ENCODE measurements around the gene FICD. TPM values are rescaled to one million over a fixed set of nuclear protein-coding genes. Genes with fewer than 3 reads are reported as not detected.

Gene FICD
- total and polyA plus RNA-seq, 2 of the 13 experiments (the other 11 are each of a cell fraction or from before 2014, with no cell fraction given) = 0.99 to 3.0 TPM

DNA sequence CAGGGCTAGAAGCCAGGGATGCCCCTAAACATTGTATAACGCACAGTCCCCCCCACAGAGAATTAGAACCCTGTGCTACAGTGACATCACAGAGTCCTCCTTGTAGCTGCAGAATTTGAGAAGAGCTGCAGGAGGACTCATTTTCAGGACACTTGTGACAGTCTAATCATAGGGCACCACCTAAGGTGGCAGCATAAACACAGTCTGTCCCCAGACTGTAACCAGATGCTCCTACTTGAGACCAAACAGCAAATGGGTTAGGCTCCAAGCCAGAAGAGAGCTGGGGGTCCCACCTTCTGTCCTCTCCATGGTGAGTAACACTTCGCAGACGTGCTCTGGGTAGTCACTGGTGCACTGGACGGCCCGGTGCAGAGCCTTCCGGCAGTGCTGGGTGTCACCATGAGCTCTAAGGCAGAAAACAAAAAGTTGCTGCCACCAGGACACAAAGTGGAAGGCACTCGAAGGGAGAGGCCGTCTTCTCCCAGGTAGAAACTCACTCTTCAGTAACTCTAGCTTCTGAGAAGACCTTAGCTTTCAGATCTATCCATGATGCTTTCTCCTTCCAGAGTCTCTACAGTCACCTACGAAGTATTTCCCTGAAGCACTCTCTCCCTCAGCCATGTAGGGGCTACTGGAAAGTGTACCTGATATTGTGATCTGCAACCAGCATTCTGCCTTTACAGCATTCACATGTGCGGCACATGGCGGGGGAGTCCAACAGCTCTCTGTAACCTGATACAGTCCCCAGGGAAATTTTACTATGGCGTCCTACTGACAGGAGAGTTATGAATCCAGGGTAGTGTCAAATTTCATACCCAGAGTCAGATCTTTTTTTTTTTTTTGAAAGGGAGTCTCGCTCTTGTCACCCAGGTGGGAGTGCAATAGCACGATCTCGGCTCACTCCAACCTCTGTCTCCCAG lies 17.1 kb downstream of the FICD start:
- no peaks in the 10 kb centered on the region for H3K79me2 ChIP-seq (ENCODE audit: insufficient read depth, low read length)
- no peak overlapping the region for H3K4me3 ChIP-seq (replicated peaks in 1 of 3; ENCODE audit: insufficient read depth in 1 of 3, low read depth in 2 of 3, low read length in 3 of 3)
- DNase-seq (ENCODE audit: low spot score) (no peak), ATAC-seq (no peak), FAIRE-seq (no peak)
- no peak overlapping the region for H3K27ac ChIP-seq (ENCODE audit: extremely low read length, insufficient read depth, low read length)
- no peak overlapping the region for H3K9ac ChIP-seq (ENCODE audit: insufficient read depth, low read depth, low read length)
- no peaks in the 10 kb centered on the region for H3K27me3 ChIP-seq (ENCODE audit: control insufficient read depth in 1 of 2, insufficient read depth in 2 of 2, low read length in 2 of 2)
- no peaks in the 10 kb centered on the region for H3K4me1 ChIP-seq (ENCODE audit: insufficient read depth, low read length)
- in situ Hi-C loops (cut with HindIII; ENCODE audit: extremely low pct_ligation_motif_present, low pct_unique_long_range_greater_than_20kb) = no loop called here
- no peaks in the 10 kb centered on the region for H4K20me1 ChIP-seq (ENCODE audit: insufficient read depth, low read length)
- H2AFZ ChIP-seq (ENCODE audit: low read length) = no peak overlapping the region
- no TSS peak for BruUV-seq (replicated peaks)
- H3K36me3 ChIP-seq (replicated peaks in 1 of 2; ENCODE audit: control insufficient read depth in 1 of 2, insufficient read depth in 2 of 2, low read length in 2 of 2) = peaks cover 40 to 92% of the 10 kb centered on the region in 2 experiments
- 97% methylated on average over 14 of the region's 15 CpGs for WGBS (ENCODE audit: low lambda C conversion rate)
- no peaks in the 10 kb centered on the region for H3K9me3 ChIP-seq (ENCODE audit: low read length)
- ChIA-PET CTCF (ENCODE audit: low intra/inter-chr PET ratio, low total read pairs) (no interaction called here), POLR2A (no interaction called here)
- intact Hi-C loops (cut with micrococcal nuclease; ENCODE audit: unreplicated experiment) = loop anchor here (10.0 kb wide), 1 partner anchor 777 kb away; no protein-coding TSS in a partner anchor
- H3K4me2 ChIP-seq (ENCODE audit: low read depth, low read length) = no peak overlapping the region
- TF ChIP-seq, protein P1, sequence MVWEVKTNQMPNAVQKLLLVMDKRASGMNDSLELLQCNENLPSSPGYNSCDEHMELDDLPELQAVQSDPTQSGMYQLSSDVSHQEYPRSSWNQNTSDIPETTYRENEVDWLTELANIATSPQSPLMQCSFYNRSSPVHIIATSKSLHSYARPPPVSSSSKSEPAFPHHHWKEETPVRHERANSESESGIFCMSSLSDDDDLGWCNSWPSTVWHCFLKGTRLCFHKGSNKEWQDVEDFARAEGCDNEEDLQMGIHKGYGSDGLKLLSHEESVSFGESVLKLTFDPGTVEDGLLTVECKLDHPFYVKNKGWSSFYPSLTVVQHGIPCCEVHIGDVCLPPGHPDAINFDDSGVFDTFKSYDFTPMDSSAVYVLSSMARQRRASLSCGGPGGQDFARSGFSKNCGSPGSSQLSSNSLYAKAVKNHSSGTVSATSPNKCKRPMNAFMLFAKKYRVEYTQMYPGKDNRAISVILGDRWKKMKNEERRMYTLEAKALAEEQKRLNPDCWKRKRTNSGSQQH (CRISPR knock-in tag; IDR thresholded peaks at IDR 0.05; ENCODE audit: low read depth) = no peak
- TF ChIP-seq, protein P2, sequence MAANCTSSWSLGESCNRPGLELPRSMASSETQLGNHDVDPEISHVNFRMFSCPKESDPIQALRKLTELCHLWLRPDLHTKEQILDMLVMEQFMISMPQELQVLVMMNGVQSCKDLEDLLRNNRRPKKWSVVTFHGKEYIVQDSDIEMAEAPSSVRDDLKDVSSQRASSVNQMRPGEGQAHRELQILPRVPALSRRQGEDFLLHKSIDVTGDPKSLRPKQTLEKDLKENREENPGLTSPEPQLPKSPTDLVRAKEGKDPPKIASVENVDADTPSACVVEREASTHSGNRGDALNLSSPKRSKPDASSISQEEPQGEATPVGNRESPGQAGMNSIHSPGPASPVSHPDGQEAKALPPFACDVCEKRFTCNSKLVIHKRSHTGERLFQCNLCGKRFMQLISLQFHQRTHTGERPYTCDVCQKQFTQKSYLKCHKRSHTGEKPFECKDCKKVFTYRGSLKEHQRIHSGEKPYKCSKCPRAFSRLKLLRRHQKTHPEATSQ (CRISPR knock-in tag; IDR thresholded peaks at IDR 0.05; ENCODE audit: borderline replicate concordance) = no peak
- TF ChIP-seq SP1 (IDR thresholded peaks at IDR 0.05) = no peak
- no peak for TF ChIP-seq SP1 (CRISPR knock-in tag; IDR thresholded peaks at IDR 0.05)
- TF ChIP-seq ZNF3 (CRISPR knock-in tag; IDR thresholded peaks at IDR 0.05) = no peak
- no peak for TF ChIP-seq HNF4G (IDR thresholded peaks at IDR 0.05; ENCODE audit: borderline replicate concordance, low read depth, low read length)
- no peak for TF ChIP-seq HNF4G (CRISPR knock-in tag; IDR thresholded peaks at IDR 0.05; ENCODE audit: borderline replicate concordance, low read depth)
- TF ChIP-seq, protein P3, sequence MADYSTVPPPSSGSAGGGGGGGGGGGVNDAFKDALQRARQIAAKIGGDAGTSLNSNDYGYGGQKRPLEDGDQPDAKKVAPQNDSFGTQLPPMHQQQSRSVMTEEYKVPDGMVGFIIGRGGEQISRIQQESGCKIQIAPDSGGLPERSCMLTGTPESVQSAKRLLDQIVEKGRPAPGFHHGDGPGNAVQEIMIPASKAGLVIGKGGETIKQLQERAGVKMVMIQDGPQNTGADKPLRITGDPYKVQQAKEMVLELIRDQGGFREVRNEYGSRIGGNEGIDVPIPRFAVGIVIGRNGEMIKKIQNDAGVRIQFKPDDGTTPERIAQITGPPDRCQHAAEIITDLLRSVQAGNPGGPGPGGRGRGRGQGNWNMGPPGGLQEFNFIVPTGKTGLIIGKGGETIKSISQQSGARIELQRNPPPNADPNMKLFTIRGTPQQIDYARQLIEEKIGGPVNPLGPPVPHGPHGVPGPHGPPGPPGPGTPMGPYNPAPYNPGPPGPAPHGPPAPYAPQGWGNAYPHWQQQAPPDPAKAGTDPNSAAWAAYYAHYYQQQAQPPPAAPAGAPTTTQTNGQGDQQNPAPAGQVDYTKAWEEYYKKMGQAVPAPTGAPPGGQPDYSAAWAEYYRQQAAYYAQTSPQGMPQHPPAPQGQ (CRISPR knock-in tag; IDR thresholded peaks at IDR 0.05; ENCODE audit: borderline replicate concordance) = no peak
- no peak for TF ChIP-seq ARHGAP35 (CRISPR knock-in tag; IDR thresholded peaks at IDR 0.05; ENCODE audit: borderline replicate concordance)
- no peak for TF ChIP-seq ZNF292 (CRISPR knock-in tag; IDR thresholded peaks at IDR 0.05; ENCODE audit: borderline replicate concordance, low read depth)
- TF ChIP-seq, protein P4, sequence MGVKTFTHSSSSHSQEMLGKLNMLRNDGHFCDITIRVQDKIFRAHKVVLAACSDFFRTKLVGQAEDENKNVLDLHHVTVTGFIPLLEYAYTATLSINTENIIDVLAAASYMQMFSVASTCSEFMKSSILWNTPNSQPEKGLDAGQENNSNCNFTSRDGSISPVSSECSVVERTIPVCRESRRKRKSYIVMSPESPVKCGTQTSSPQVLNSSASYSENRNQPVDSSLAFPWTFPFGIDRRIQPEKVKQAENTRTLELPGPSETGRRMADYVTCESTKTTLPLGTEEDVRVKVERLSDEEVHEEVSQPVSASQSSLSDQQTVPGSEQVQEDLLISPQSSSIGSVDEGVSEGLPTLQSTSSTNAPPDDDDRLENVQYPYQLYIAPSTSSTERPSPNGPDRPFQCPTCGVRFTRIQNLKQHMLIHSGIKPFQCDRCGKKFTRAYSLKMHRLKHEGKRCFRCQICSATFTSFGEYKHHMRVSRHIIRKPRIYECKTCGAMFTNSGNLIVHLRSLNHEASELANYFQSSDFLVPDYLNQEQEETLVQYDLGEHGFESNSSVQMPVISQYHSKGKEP (CRISPR knock-in tag; IDR thresholded peaks at IDR 0.05) = no peak
- TF ChIP-seq, protein P5, sequence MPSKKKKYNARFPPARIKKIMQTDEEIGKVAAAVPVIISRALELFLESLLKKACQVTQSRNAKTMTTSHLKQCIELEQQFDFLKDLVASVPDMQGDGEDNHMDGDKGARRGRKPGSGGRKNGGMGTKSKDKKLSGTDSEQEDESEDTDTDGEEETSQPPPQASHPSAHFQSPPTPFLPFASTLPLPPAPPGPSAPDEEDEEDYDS (CRISPR knock-in tag; IDR thresholded peaks at IDR 0.05) = no peak
- no peak for TF ChIP-seq AGO1 (IDR thresholded peaks at IDR 0.05; ENCODE audit: low read depth, low read length, poor library complexity, severe bottlenecking)
- TF ChIP-seq, protein P6, sequence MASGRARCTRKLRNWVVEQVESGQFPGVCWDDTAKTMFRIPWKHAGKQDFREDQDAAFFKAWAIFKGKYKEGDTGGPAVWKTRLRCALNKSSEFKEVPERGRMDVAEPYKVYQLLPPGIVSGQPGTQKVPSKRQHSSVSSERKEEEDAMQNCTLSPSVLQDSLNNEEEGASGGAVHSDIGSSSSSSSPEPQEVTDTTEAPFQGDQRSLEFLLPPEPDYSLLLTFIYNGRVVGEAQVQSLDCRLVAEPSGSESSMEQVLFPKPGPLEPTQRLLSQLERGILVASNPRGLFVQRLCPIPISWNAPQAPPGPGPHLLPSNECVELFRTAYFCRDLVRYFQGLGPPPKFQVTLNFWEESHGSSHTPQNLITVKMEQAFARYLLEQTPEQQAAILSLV (CRISPR knock-in tag; IDR thresholded peaks at IDR 0.05; ENCODE audit: borderline replicate concordance) = no peak

All from HepG2 (cell line).